HEK293 (cell line): Measurements from ENCODE around the gene TMEM39B.

Source experiments
- CTCF ChIA-PET: fragments of 350-600 bp; formaldehyde crosslinking; extraction: SDS; loops from one replicate; lab custom pipeline; 2021; ENCODE audit warnings: antibody characterized with exemption; lab: Yijun Ruan, JAX
- POLR2A ChIA-PET: fragments of 300-600 bp; formaldehyde crosslinking; extraction: SDS; loops from one replicate; lab custom pipeline; 2020; ENCODE audit warnings: antibody characterized with exemption, inconsistent platforms; lab: Yijun Ruan, JAX
- H3K27ac ChIP-seq: fragments of 200-500 bp; sonication (Bioruptor generic); 2 replicates; pipeline ENCODE4 v1.5.1; 2014; ENCODE audit warnings: low read depth, low read length, control low read depth, inconsistent platforms; ENCODE audit errors: extremely low read depth
- H3K36me3 ChIP-seq, 2 experiments: fragments of 200-500 bp in 1 of 2; sonication (Bioruptor generic) in 1 of 2; 1 replicate in 1 of 2; 2 replicates in 1 of 2; pipeline ENCODE4 v1.5.1; 2014 to 2017; ENCODE audit warnings: inconsistent platforms in 2 of 2, low read length in 2 of 2; ENCODE audit not compliant: control insufficient read depth in 2 of 2, insufficient read depth in 1 of 2
- H3K4me1 ChIP-seq: fragments of 200-500 bp; sonication (Bioruptor generic); 2 replicates; pipeline ENCODE4 v1.5.1; 2014; ENCODE audit warnings: mild to moderate bottlenecking, low read length, inconsistent platforms; ENCODE audit not compliant: control insufficient read depth, insufficient read depth
- H3K4me3 ChIP-seq: 2 replicates; pipeline ENCODE4 v1.5.1; 2011; ENCODE audit warnings: low read depth, mild to moderate bottlenecking, control low read depth, low read length, moderate library complexity
- H3K9me3 ChIP-seq: fragments of 200-500 bp; sonication (Bioruptor generic); 2 replicates; pipeline ENCODE4 v1.5.1; 2014; ENCODE audit warnings: low read depth, low read length, inconsistent platforms; ENCODE audit not compliant: control insufficient read depth, insufficient read depth
- IKZF3 ChIP-seq: fragments of 450-650 bp; IDR thresholded peaks from 2 replicates; pipeline ENCODE4 v1.5.0; 2018; ENCODE audit warnings: missing biosample characterization, mild to moderate bottlenecking, missing genetic modification characterization, moderate library complexity
- OSR2 ChIP-seq: fragments of 450-650 bp; formaldehyde crosslinking; IDR thresholded peaks from 2 replicates; pipeline ENCODE4 v1.5.1; 2016; ENCODE audit warnings: missing biosample characterization, missing genetic modification characterization
- PBX3 ChIP-seq: sonication (generic); formaldehyde crosslinking; IDR thresholded peaks from 2 replicates; pipeline ENCODE4 v1.8.1; 2022; ENCODE audit warnings: mild to moderate bottlenecking, moderate library complexity, missing genetic modification reagents
- PRDM6 ChIP-seq: fragments of 450-650 bp; formaldehyde crosslinking; IDR thresholded peaks from 2 replicates; pipeline ENCODE4 v1.5.1; 2017; ENCODE audit warnings: missing biosample characterization, missing genetic modification characterization
- SP2 ChIP-seq: fragments of 450-650 bp; formaldehyde crosslinking; IDR thresholded peaks from 2 replicates; pipeline ENCODE4 v1.5.1; 2016; ENCODE audit warnings: missing biosample characterization, missing genetic modification characterization
- ZNF19 ChIP-seq: fragments of 450-650 bp; formaldehyde crosslinking; IDR thresholded peaks from 2 replicates; pipeline ENCODE4; 2016; ENCODE audit warnings: missing biosample characterization, missing genetic modification characterization, low read depth
- ZNF391 ChIP-seq: fragments of 450-650 bp; formaldehyde crosslinking; IDR thresholded peaks from 2 replicates; pipeline ENCODE4 v1.5.1; 2016; ENCODE audit warnings: low read depth, missing biosample characterization, missing genetic modification characterization, borderline replicate concordance
- ZNF600 ChIP-seq: fragments of 450-650 bp; formaldehyde crosslinking; IDR thresholded peaks from 2 replicates; pipeline ENCODE4 v1.5.1; 2016; ENCODE audit warnings: missing biosample characterization, missing genetic modification characterization
- ZNF664 ChIP-seq: fragments of 450-650 bp; formaldehyde crosslinking; IDR thresholded peaks from 2 replicates; pipeline ENCODE4 v1.5.1; 2016; ENCODE audit warnings: missing biosample characterization, missing genetic modification characterization
- ZXDB ChIP-seq: fragments of 450-650 bp; formaldehyde crosslinking; IDR thresholded peaks from 2 replicates; pipeline ENCODE4 v1.5.1; 2016; ENCODE audit warnings: missing biosample characterization, missing genetic modification characterization
- TF ChIP-seq, protein P1 (sequence below): fragments of 450-650 bp; formaldehyde crosslinking; IDR thresholded peaks from 2 replicates; pipeline ENCODE4 v1.5.1; 2016; ENCODE audit warnings: missing biosample characterization, missing genetic modification characterization
- TF ChIP-seq, protein P2 (sequence below): fragments of 450-650 bp; IDR thresholded peaks from 2 replicates; pipeline ENCODE4 v1.5.1; 2018; ENCODE audit warnings: missing biosample characterization, mild to moderate bottlenecking, missing genetic modification characterization

Gene TMEM39B

DNA sequence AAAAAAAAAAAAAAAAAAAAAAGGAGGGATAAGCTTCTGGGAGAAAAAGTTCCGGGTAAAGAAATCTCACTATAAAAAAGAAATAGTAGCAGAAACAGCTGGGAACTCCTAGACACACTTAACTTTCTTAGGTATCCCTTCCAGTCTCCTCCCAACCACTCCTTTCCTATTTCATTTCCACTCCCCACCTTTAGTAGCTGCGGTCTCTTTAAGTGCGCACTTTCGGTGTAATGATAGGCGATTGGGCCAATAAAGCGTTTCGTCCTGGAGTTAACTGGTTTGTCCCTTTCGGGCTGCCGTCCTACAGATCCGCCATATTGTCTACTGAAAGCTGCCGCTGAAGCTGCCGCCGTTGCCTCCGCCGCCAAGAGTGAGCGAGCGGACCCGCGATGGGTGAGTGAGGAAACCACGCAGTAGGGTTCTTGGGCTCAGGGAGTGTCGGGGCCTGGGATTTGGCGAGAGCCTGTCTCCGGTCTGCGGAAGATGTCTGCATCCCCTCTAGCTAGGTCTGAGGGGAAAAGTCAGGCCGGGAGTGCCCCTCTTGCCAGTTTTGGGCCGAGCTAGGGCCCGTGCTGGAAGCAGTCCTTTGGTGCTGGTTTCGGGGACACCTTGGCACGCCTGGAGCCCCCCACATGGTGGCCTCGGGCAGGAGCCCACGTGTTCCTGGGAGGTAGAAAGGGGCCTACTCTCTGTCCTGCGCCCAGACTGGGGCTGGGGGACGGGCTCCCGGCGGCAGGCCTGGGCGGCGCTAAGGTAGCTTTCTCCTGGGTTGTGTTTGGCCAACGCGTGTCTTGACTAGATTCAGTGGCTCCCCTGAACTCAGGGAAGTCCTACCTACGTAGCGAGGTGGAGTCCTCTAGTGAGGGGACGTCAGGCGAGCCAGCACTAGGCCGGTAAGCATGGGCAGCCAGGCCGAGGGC, 35.3 kb downstream of the TMEM39B start, which contains the start of gene KPNA6 (continued):
- TF ChIP-seq, protein P1, sequence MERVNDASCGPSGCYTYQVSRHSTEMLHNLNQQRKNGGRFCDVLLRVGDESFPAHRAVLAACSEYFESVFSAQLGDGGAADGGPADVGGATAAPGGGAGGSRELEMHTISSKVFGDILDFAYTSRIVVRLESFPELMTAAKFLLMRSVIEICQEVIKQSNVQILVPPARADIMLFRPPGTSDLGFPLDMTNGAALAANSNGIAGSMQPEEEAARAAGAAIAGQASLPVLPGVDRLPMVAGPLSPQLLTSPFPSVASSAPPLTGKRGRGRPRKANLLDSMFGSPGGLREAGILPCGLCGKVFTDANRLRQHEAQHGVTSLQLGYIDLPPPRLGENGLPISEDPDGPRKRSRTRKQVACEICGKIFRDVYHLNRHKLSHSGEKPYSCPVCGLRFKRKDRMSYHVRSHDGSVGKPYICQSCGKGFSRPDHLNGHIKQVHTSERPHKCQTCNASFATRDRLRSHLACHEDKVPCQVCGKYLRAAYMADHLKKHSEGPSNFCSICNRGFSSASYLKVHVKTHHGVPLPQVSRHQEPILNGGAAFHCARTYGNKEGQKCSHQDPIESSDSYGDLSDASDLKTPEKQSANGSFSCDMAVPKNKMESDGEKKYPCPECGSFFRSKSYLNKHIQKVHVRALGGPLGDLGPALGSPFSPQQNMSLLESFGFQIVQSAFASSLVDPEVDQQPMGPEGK (tag by site-specific recombination), result peak; percentile 41; the same call in 1 of the 2 replicates
- TF ChIP-seq ZXDB (peak; percentile 76), ZNF391 (tag by site-specific recombination) (no peak), PRDM6 (no peak)

DNA sequence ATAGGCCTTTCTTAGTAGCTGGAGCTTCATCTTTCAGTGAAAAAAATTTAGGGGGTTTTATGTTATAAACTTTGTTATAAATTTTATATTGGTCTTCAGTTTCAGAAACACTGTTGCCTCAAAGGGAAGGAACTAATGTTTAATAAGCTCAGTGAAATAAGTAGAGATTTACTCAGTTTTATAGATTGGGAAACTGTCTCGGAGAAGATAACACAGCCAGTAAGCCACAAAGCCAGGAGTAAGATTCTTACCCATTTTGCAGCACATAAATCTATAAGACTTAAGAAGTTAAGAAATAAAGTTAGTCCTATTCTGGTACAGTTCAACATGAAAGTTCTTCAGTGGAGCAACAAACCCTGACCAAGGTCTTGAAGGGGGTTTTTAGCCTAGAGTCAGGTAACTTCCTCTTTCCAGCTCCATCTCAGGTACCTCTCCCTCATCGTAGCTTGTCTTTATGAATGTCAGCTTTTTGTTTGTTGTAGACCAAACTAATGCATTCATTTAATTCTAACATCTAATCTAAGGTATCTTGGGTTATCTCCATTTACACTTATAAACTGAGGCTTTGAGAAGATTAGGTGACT, 38.4 kb downstream of the TMEM39B start:
- ChIA-PET POLR2A (interaction anchor here (0.9 to 5.0 kb wide), 4 partner anchors 9 to 69 kb away, joined by 3 to 33 read pairs (median 4); partner anchors contain the start of genes TMEM39B and TXLNA), CTCF (interaction anchor here (0.5 to 1.3 kb wide), 4 partner anchors 22 to 68 kb away, joined by 3 to 5 read pairs (median 4); partner anchors contain the start of genes TMEM39B and TXLNA)
- TF ChIP-seq ZNF664 (tag by site-specific recombination), result 0 out of 2 replicates have a peak, but pooled peaks have one; percentile 12
- TF ChIP-seq, protein P2, sequence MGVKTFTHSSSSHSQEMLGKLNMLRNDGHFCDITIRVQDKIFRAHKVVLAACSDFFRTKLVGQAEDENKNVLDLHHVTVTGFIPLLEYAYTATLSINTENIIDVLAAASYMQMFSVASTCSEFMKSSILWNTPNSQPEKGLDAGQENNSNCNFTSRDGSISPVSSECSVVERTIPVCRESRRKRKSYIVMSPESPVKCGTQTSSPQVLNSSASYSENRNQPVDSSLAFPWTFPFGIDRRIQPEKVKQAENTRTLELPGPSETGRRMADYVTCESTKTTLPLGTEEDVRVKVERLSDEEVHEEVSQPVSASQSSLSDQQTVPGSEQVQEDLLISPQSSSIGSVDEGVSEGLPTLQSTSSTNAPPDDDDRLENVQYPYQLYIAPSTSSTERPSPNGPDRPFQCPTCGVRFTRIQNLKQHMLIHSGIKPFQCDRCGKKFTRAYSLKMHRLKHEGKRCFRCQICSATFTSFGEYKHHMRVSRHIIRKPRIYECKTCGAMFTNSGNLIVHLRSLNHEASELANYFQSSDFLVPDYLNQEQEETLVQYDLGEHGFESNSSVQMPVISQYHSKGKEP (tag by site-specific recombination), result no peak
- Histone ChIP-seq H3K36me3 (peaks cover 0 to 27% of the 10 kb centered on the region in 2 experiments; a peak in 2 of 3 replicates), H3K27ac (no peak overlapping the region), H3K4me3 (no peak overlapping the region), H3K9me3 (no peaks in the 10 kb centered on the region), H3K4me1 (peaks cover 12% of the 10 kb centered on the region)

- CTCF ChIA-PET, result interaction anchor here (0.5 to 1.3 kb wide), 5 partner anchors 18 to 68 kb away, joined by 3 to 5 read pairs (median 3); partner anchors contain the start of genes TMEM39B and TXLNA
- TF ChIP-seq PBX3 (CRISPR knock-in tag) (no peak), OSR2 (tag by site-specific recombination) (peak; percentile 48; the same call in 1 of the 2 replicates), ZNF19 (tag by site-specific recombination) (no peak), IKZF3 (tag by site-specific recombination) (peak; percentile 75), SP2 (tag by site-specific recombination) (peak; percentile 54), ZNF600 (tag by site-specific recombination) (0 out of 2 replicates have a peak, but pooled peaks have one; percentile 11)
- Histone ChIP-seq H3K4me3 (no peak overlapping the region), H3K36me3 (peaks cover 0 to 27% of the 10 kb centered on the region in 2 experiments; a peak in 2 of 3 replicates), H3K4me1 (peaks cover 13% of the 10 kb centered on the region), H3K27ac (no peak overlapping the region), H3K9me3 (no peaks in the 10 kb centered on the region)
- POLR2A ChIA-PET, result interaction anchor here (1.8 to 5.0 kb wide), 2 partner anchors 40 to 68 kb away, joined by 6 to 33 read pairs; partner anchors contain the start of genes TMEM39B and TXLNA
Observed at GRCh38 chr1:32111789-32112188, 39.0 kb downstream of the TMEM39B start.
